HepG2 (cell line): ENCODE data around the gene NOL12. TPM values are rescaled to one million over a fixed set of nuclear protein-coding genes. Genes with fewer than 3 reads are reported as not detected.

Source experiments
- ATAC-seq: fragments of 200-7000 bp; cut with Tn5 transposase; 3 replicates; pipeline ENCODE4 v1.9.1; 2020; ENCODE audit warnings: mild to moderate bottlenecking, moderate library complexity
- BruUV-seq: library from RNA; stranded (reverse); fragments of 400-500 nt; replicated peaks from 2 replicates; lab custom pipeline; 2021; lab: Mats Ljungman, UMichigan
- CTCF ChIA-PET: fragments of 300-600 bp; formaldehyde crosslinking; extraction: SDS; loops from one replicate; lab custom pipeline; 2021; ENCODE audit warnings: low total read pairs, inconsistent platforms, low intra/inter-chr PET ratio; lab: Yijun Ruan, JAX
- POLR2A ChIA-PET: fragments of 350-600 bp; sonication (Branson Sonifier 250); formaldehyde crosslinking; loops from one replicate; lab custom pipeline; 2020; ENCODE audit warnings: antibody characterized with exemption, inconsistent platforms; lab: Yijun Ruan, JAX
- DNase-seq: peaks from one replicate; pipeline ENCODE4 v3.0.0-alpha.2; 2015; ENCODE audit warnings: low spot score
- FAIRE-seq: peaks from 3 replicates; lab custom pipeline; 2011; peaks lifted over from hg19 to GRCh38; lab: Jason Lieb, UNC
- H2AFZ ChIP-seq: one replicate; pipeline ENCODE4 v1.6.1; 2011; ENCODE audit warnings: low read length, inconsistent platforms
- H3K27ac ChIP-seq: fragments of 300-600 bp; 3 replicates; pipeline ENCODE4 v1.8.0; 2011; ENCODE audit warnings: mixed run types, mild to moderate bottlenecking, mixed read lengths, low read length, inconsistent platforms; ENCODE audit not compliant: insufficient read depth; ENCODE audit errors: extremely low read length
- H3K27me3 ChIP-seq, 2 experiments: fragments of 200-600 bp in 1 of 2; 2 replicates in 1 of 2; 3 replicates in 1 of 2; pipeline versions ENCODE4 v1.6.0 to v1.8.0; 2011; ENCODE audit warnings: low read length in 2 of 2, mild to moderate bottlenecking in 2 of 2, moderate library complexity in 2 of 2, inconsistent platforms in 1 of 2; ENCODE audit not compliant: insufficient read depth in 2 of 2, control insufficient read depth in 1 of 2
- H3K36me3 ChIP-seq, 2 experiments: fragments of 200-600 bp in 1 of 2; replicated peaks in 1 of 2; 2 replicates in 1 of 2; 3 replicates in 1 of 2; pipeline versions ENCODE4 v1.5.1 to v1.8.0; 2011; ENCODE audit warnings: low read length in 2 of 2, inconsistent platforms in 1 of 2; ENCODE audit not compliant: insufficient read depth in 2 of 2, control insufficient read depth in 1 of 2
- H3K4me1 ChIP-seq: 2 replicates; pipeline ENCODE4 v1.5.1; 2012; ENCODE audit warnings: low read length, inconsistent platforms; ENCODE audit not compliant: insufficient read depth
- H3K4me2 ChIP-seq: 2 replicates; pipeline ENCODE4 v1.6.0; 2011; ENCODE audit warnings: low read depth, low read length, inconsistent platforms
- H3K4me3 ChIP-seq, 3 experiments: fragments of 200-600 bp in 1 of 3; sonication (generic), shearing (Covaris generic) in 1 of 3; replicated peaks in 1 of 3; 2 replicates each; pipeline ENCODE4 v1.5.1; 2011 to 2016; ENCODE audit warnings: low read length in 3 of 3, inconsistent platforms in 2 of 3, low read depth in 2 of 3, mild to moderate bottlenecking in 2 of 3, control low read depth in 1 of 3, mixed read lengths in 1 of 3; ENCODE audit not compliant: insufficient read depth in 1 of 3
- H3K79me2 ChIP-seq: one replicate; pipeline ENCODE4 v1.6.1; 2011; ENCODE audit warnings: low read length, inconsistent platforms; ENCODE audit not compliant: insufficient read depth
- H3K9ac ChIP-seq: 2 replicates; pipeline ENCODE4 v1.6.0; 2011; ENCODE audit warnings: mild to moderate bottlenecking, low read depth, low read length, inconsistent platforms; ENCODE audit not compliant: insufficient read depth
- H3K9me3 ChIP-seq: 2 replicates; pipeline ENCODE4 v1.5.1; 2012; ENCODE audit warnings: mild to moderate bottlenecking, low read length
- H4K20me1 ChIP-seq: 2 replicates; pipeline ENCODE4 v1.6.0; 2011; ENCODE audit warnings: inconsistent platforms, mild to moderate bottlenecking, low read length, moderate library complexity; ENCODE audit not compliant: insufficient read depth
- EHMT2 ChIP-seq: fragments of 200-600 bp; sonication (generic); IDR thresholded peaks from 2 replicates; pipeline ENCODE4 v1.7.0; 2017; ENCODE audit warnings: antibody characterized with exemption, low read depth, low read length, borderline replicate concordance
- HNRNPUL1 ChIP-seq: fragments of 200-400 bp; formaldehyde crosslinking; IDR thresholded peaks from 2 replicates; pipeline ENCODE4 v1.6.1; 2017; ENCODE audit warnings: low read depth, mild to moderate bottlenecking, low read length, moderate library complexity
- MED8 ChIP-seq: sonication (generic); formaldehyde crosslinking; IDR thresholded peaks from 2 replicates; pipeline ENCODE4 v1.8.1; 2023; ENCODE audit warnings: mild to moderate bottlenecking, missing genetic modification reagents; ENCODE audit not compliant: insufficient replicate concordance
- NFE2L2 ChIP-seq: fragments of 150-350 bp; IDR thresholded peaks from 2 replicates; pipeline ENCODE4 v1.6.1; 2014; ENCODE audit warnings: low read length
- TSC22D2 ChIP-seq: sonication (generic); formaldehyde crosslinking; IDR thresholded peaks from 2 replicates; pipeline ENCODE4 v1.5.1; 2020; ENCODE audit warnings: missing genetic modification reagents, mild to moderate bottlenecking, borderline replicate concordance
- ZNF432 ChIP-seq: sonication (generic); formaldehyde crosslinking; IDR thresholded peaks from 2 replicates; pipeline ENCODE4 v1.5.0; 2020; ENCODE audit warnings: missing genetic modification reagents, mild to moderate bottlenecking, borderline replicate concordance
- ZNF558 ChIP-seq: sonication (generic); formaldehyde crosslinking; IDR thresholded peaks from 2 replicates; pipeline ENCODE4 v1.9.0; 2022; ENCODE audit warnings: mild to moderate bottlenecking, missing genetic modification reagents, borderline replicate concordance
- WGBS: methylation state at CpG from one replicate; pipeline ENCODE4 v1.1.6; 2017; ENCODE audit warnings: low lambda C conversion rate; 5-methylcytosine and 5-hydroxymethylcytosine counted together
- in situ Hi-C: cut with HindIII; loops from 2 replicates; pipeline ENCODE4 v1.10.0; 2017; ENCODE audit warnings: low pct_unique_long_range_greater_than_20kb; ENCODE audit not compliant: extremely low pct_ligation_motif_present
- intact Hi-C: fragments of 100-400 bp; cut with micrococcal nuclease; formaldehyde crosslinking; loops from one replicate; pipeline ENCODE4 v1.10.0; 2022; ENCODE audit not compliant: unreplicated experiment
- polyA plus RNA-seq, 8 experiments: library from polyadenylated mRNA; depleted of rRNA in 3 of 8; stranded (reverse) in 7 of 8; unstranded in 1 of 8; fragments of >200 nt; fragmentation: Illumina TruSeq in 4 of 8; extraction: Trizol in 4 of 8; gene quantifications; 2 replicates each; pipeline versions ENCODE4 v1.2.1 to v1.2.3, GENCODE V29; 2011 to 2016; ENCODE audit warnings: low read depth in 4 of 8, missing spikeins in 1 of 8, mixed read lengths in 1 of 8; ENCODE audit not compliant: insufficient read depth in 1 of 8
- total RNA-seq, 5 experiments: library from RNA; depleted of rRNA; stranded (reverse); fragments of >200 nt; fragmentation: Illumina TruSeq; extraction: Trizol; gene quantifications; 2 replicates each; pipeline ENCODE4 v1.2.3, GENCODE V29; 2016; ENCODE audit warnings: low read depth in 1 of 5

Gene NOL12
- total and polyA plus RNA-seq, 2 of the 13 experiments (the other 11 are each of a cell fraction or from before 2014, with no cell fraction given): 14.3 to 31.4 TPM

GRCh38 chr22:37672206-37672919, 13.8 kb upstream of the NOL12 start (continued):
- TF ChIP-seq HNRNPUL1: no peak
- no peak for TF ChIP-seq ZNF432 (CRISPR knock-in tag)
- TF ChIP-seq ZNF558 (CRISPR knock-in tag): no peak

DNA sequence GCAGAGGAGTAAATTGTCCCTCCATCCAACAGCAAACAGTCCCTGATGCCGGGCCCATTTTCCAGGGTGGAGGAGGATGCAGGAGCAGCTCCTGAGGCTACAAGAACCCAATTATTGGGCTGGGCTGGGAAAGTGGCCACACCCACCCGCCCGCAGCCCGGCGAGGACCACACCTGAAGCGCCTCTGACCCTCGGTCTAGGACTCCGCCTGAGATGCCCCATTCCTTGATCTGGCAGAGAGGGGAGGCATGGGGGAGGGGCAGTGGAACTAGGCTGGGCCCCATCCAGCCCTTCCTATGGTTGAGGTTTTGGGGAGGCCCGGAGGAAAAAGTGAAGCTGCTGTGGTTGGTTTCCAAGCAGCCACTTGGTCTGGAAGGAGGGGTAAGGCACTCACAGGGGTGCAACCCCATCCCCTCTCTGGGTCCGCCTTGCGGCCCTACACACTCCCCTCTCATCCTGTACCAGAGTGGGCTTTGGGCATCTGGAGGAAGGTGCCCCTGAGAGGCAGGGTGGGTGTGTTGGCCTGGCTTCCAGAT, 13.2 kb upstream of the NOL12 start:
- Histone ChIP-seq H2AFZ (no peak overlapping the region), H3K9me3 (no peaks in the 10 kb centered on the region), H3K27ac (no peak overlapping the region), H3K4me1 (peaks cover 47% of the 10 kb centered on the region), H3K36me3 (no peaks in the 10 kb centered on the region), H3K27me3 (no peaks in the 10 kb centered on the region), H3K4me2 (no peak overlapping the region), H4K20me1 (no peaks in the 10 kb centered on the region), H3K79me2 (no peaks in the 10 kb centered on the region), H3K9ac (no peak overlapping the region)
- 73% methylated on average over 9 of the region's 11 CpGs for WGBS
- POLR2A ChIA-PET: interaction anchor here (6.0 kb wide), 1 partner anchor 12 kb away, joined by 120 read pairs; the partner anchor contains the start of gene PDXP
- FAIRE-seq (no peak), DNase-seq (no peak), ATAC-seq (no peak)
- BruUV-seq: no TSS peak
- intact Hi-C loops (no loop called here), in situ Hi-C loops (no loop called here)
- TF ChIP-seq TSC22D2 (CRISPR knock-in tag) (no peak), NFE2L2 (no peak), EHMT2 (no peak), MED8 (CRISPR knock-in tag) (no peak)
- TF ChIP-seq, all 625 proteins: peak for 0
- H3K4me3 ChIP-seq: no peak overlapping the region
- CTCF ChIA-PET: no interaction called here
